GM13977 (cell line): Measurements from ENCODE around the gene TPO.

ENCODE experiments used
- DNase-seq: peaks from one replicate; pipeline ENCODE4 v3.0.0; 2012; ENCODE audit warnings: low spot score
- in situ Hi-C: fragments of 300-500 bp; cut with MboI; formaldehyde crosslinking; loops from one replicate; pipeline ENCODE4 v1.12.0; 2022; ENCODE audit warnings: low sequenced_read_pairs, low pct_unique_long_range_greater_than_20kb, mixed read lengths, inconsistent platforms; ENCODE audit not compliant: unreplicated experiment
- TF ChIP-seq, protein P1 (sequence below): IDR thresholded peaks from 2 replicates; pipeline ENCODE4 v1.5.1; 2012; ENCODE audit warnings: mild to moderate bottlenecking, control low read depth; ENCODE audit not compliant: insufficient read depth; ENCODE audit errors: extremely low read depth, missing control alignments

TPO gene

DNA sequence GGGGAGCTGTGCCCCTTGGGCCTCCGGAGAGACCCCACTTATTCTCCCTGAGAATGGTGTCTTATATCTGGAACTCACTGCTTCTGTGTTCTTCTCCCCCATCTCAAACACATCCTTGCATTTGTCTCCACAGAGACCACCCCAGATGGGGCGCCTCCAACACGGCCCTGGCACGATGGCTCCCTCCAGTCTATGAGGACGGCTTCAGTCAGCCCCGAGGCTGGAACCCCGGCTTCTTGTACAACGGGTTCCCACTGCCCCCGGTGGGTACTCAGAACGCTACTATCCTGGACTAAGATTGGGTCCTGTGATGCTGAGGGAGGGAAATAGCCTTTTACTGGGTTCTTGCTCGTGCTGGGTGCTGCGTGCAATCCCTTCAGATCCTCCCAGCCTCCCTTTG lies 40.3 kb downstream of the TPO start:
- TF ChIP-seq, protein P1, sequence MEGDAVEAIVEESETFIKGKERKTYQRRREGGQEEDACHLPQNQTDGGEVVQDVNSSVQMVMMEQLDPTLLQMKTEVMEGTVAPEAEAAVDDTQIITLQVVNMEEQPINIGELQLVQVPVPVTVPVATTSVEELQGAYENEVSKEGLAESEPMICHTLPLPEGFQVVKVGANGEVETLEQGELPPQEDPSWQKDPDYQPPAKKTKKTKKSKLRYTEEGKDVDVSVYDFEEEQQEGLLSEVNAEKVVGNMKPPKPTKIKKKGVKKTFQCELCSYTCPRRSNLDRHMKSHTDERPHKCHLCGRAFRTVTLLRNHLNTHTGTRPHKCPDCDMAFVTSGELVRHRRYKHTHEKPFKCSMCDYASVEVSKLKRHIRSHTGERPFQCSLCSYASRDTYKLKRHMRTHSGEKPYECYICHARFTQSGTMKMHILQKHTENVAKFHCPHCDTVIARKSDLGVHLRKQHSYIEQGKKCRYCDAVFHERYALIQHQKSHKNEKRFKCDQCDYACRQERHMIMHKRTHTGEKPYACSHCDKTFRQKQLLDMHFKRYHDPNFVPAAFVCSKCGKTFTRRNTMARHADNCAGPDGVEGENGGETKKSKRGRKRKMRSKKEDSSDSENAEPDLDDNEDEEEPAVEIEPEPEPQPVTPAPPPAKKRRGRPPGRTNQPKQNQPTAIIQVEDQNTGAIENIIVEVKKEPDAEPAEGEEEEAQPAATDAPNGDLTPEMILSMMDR = no peak
- no peak for DNase-seq
- in situ Hi-C loops = no loop called here

DNA sequence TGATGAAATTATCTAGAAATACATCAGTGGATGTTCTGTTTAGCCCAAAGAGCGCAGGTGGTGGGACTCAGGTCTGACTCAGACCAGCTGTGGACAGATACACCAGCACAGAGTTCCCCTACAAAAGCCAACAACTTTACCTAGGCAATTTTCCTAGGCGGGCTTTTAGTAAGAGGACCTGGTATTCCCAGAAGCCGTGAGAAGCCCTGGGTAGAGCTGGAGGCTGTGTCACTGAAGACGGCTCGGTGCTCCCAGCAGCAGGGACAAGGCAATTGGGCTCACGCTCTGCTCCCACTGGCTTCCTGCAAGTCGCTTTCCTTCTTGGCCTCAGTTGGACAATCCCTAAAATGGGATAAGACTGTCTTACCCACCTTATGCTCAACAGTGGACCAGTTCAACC lies 41.1 kb downstream of the TPO start:
- TF ChIP-seq, protein P1 = no peak
- in situ Hi-C loops = no loop called here
- no peak for DNase-seq

- DNase-seq = no peak
- in situ Hi-C loops = no loop called here
These were observed 42.2 kb downstream of the TPO start for GRCh38 chr2:1455466-1455865.

DNA sequence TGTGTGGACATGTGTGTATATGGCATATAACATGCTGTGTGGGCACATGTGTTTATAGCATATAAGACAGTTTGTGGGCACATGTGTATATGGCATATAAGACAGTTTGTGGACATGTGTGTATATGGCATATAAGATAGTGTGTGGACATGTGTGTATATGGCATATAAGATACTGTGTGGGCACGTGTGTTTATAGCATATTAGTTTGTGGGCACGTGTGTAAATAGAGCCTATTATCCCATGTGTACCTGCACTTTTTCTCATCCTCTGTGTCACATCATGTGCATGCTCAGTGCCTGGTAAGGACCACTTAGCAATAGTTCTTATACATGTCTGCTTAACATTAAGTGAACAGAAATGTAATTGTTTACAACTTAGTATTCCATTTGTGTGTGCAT lies 45.2 kb downstream of the TPO start:
- TF ChIP-seq, protein P1 = no peak
- DNase-seq = no peak
- in situ Hi-C loops = no loop called here

More at GRCh38 chr2:1455466-1455865, 42.2 kb downstream of the TPO start:
- TF ChIP-seq, protein P1 = no peak

DNA sequence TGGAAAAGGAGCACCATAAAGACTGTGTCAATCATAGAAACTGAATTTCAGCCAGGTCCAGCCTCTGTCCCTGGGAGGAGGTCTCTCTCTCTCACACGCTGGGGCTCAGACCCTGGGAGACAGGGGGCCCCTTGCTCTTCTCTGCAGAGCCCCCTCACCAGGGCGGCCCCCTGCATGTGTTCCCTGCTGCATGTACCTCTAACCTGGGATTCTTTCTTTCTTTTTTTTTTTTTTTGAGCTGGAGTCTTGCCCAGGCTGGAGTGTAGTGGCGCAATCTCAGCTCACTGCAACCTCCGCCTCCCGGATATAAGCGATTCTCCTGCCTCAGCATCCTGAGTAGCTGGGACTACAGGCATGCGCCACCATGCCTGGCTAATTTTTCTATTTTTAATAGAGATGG lies 46.5 kb downstream of the TPO start:
- no peak for DNase-seq
- in situ Hi-C loops = no loop called here
- TF ChIP-seq, protein P1 = no peak

- TF ChIP-seq, protein P1 = no peak
- no peak for DNase-seq
- in situ Hi-C loops = no loop called here
These were observed 47.7 kb downstream of the TPO start for GRCh38 chr2:1460851-1461418.
